Measurements from ENCODE around the gene IL20. TPM values are rescaled to one million over a fixed set of nuclear protein-coding genes. Genes with fewer than 3 reads are reported as not detected.

IL20 gene
- total RNA-seq, 3 donors from 2014 or later: not detected

DNA sequence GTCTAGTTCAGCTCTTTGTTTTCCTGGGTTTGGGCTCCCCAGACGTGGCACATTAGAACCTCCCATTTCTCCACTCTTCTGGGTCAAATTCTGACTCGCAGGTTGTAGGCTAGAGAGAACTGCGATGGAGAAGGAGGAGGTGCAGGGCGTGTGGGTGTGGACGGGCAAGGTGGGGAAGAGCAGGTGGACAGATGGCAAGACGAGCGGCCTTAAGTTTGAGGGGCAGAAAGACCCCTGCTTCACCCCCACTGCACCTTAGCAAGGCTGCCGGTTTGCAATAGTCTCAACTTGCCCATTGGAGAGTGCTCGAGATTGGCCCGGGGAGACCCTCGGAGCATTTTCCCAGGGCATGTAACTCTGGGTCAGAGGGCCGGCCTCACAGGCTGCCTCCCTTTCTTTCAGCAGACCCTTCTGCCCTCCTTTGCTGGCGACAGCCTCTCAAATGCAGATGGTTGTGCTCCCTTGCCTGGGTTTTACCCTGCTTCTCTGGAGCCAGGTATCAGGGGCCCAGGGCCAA is 33.5 kb downstream of the IL20 start:
- intact Hi-C loops (cut with DNase I, micrococcal nuclease): no loop called here
- H3K9me3 ChIP-seq: no peaks in the 10 kb centered on the region
- no peaks in the 10 kb centered on the region for H3K4me1 ChIP-seq (ENCODE audit: low read depth)
- TF ChIP-seq, protein P1, sequence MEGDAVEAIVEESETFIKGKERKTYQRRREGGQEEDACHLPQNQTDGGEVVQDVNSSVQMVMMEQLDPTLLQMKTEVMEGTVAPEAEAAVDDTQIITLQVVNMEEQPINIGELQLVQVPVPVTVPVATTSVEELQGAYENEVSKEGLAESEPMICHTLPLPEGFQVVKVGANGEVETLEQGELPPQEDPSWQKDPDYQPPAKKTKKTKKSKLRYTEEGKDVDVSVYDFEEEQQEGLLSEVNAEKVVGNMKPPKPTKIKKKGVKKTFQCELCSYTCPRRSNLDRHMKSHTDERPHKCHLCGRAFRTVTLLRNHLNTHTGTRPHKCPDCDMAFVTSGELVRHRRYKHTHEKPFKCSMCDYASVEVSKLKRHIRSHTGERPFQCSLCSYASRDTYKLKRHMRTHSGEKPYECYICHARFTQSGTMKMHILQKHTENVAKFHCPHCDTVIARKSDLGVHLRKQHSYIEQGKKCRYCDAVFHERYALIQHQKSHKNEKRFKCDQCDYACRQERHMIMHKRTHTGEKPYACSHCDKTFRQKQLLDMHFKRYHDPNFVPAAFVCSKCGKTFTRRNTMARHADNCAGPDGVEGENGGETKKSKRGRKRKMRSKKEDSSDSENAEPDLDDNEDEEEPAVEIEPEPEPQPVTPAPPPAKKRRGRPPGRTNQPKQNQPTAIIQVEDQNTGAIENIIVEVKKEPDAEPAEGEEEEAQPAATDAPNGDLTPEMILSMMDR (IDR thresholded peaks at IDR 0.05): no peak
- no peaks in the 10 kb centered on the region for H3K36me3 ChIP-seq (ENCODE audit: low read depth)
- ATAC-seq (no peak), DNase-seq (no peak)
- no peak overlapping the region for H3K4me3 ChIP-seq

DNA sequence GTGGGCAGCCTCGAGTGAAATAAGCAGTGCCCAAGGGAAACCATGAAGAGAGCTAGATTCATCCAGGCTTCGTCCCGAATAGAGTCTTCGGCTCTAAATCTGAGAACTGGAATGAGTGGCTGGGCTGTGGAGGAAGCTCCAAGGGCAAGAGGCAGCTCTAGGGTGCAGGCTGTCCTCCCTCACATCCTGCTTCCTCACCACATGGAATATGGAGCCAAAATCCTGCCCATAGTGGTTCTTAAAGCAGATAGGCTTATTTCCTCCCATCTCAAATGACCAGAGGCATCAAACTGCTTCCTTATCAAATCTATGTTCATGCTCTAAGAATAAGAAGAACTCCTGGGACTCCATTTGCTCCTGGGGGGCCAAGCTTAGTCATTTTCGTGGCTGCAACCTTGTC is 34.3 kb downstream of the IL20 start:
- no peaks in the 10 kb centered on the region for H3K4me1 ChIP-seq (ENCODE audit: low read depth)
- H3K4me3 ChIP-seq: no peak overlapping the region
- H3K9me3 ChIP-seq: no peaks in the 10 kb centered on the region
- intact Hi-C loops (cut with DNase I, micrococcal nuclease): no loop called here
- no peak for DNase-seq
- no peaks in the 10 kb centered on the region for H3K36me3 ChIP-seq (ENCODE audit: low read depth)
- no peak for ATAC-seq
- TF ChIP-seq, protein P1 (IDR thresholded peaks at IDR 0.05): no peak

DNA sequence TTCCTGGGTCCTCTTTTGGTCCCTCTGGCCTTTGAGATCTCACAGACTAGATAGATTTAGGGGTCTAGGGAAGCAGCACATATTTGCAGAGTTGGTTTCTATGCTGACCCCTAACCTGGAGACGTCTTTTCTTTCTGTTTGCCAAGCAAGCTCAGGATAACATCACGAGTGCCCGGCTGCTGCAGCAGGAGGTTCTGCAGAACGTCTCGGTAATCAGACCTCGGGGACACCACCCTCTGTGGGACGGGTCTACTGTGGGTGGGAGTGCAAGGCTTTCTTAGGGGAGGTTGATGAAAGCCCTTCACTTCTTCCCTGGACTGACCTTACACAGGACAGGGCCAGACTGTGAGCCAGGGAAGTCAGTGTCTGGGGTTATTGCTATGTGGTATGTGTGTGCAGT is 34.7 kb downstream of the IL20 start:
- no peak overlapping the region for H3K4me3 ChIP-seq
- DNase-seq (no peak), ATAC-seq (peak; percentile 8)
- intact Hi-C loops (cut with DNase I, micrococcal nuclease): no loop called here
- H3K36me3 ChIP-seq (ENCODE audit: low read depth): no peaks in the 10 kb centered on the region
- TF ChIP-seq, protein P1 (IDR thresholded peaks at IDR 0.05): no peak
- H3K4me1 ChIP-seq (ENCODE audit: low read depth): no peaks in the 10 kb centered on the region
- no peaks in the 10 kb centered on the region for H3K9me3 ChIP-seq

DNA sequence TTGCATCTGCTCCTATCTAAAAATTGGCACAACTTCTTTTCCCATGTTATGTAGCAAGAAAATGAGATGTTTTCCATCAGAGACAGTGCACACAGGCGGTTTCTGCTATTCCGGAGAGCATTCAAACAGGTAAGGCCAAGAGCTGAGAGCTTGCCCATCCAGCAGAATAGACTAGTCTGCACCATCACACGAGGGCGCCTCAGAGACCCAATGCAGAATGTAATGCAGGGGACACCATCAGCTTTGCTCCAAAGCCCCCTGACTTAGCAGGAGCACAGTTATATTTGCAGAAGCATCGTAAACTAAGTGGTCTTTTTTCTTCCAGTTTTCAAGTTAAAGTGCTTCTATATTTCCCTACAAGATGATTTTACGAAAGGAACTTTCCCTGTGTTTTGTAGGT is 36.5 kb downstream of the IL20 start:
- no peaks in the 10 kb centered on the region for H3K36me3 ChIP-seq (ENCODE audit: low read depth)
- TF ChIP-seq, protein P1 (IDR thresholded peaks at IDR 0.05): no peak
- intact Hi-C loops (cut with DNase I, micrococcal nuclease): no loop called here

DNA sequence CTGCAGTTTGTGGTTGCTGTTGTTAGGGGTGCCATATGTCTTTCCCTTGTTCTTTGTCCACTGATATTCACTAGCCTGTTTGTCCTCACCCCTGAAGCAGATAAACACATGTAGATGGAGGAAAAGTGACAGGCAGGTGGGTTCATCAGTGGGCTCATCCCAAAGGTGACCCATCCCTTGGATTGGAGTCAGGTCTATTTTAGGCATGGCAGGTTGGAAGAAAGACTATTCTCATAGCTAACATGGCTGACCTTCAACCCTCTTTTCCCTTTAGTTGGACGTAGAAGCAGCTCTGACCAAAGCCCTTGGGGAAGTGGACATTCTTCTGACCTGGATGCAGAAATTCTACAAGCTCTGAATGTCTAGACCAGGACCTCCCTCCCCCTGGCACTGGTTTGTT is 37.3 kb downstream of the IL20 start:
- Histone ChIP-seq H3K36me3 (ENCODE audit: low read depth) (no peaks in the 10 kb centered on the region), H3K4me3 (no peak overlapping the region), H3K4me1 (ENCODE audit: low read depth) (peaks cover 2% of the 10 kb centered on the region), H3K9me3 (no peaks in the 10 kb centered on the region)
- TF ChIP-seq, protein P1 (IDR thresholded peaks at IDR 0.05): no peak
- intact Hi-C loops (cut with DNase I, micrococcal nuclease): no loop called here
- DNase-seq: no peak
- ATAC-seq: no peak

More for the DNA sequence above, 36.5 kb downstream of the IL20 start:
- DNase-seq (no peak), ATAC-seq (no peak)
- Histone ChIP-seq H3K4me1 (ENCODE audit: low read depth) (peaks cover 2% of the 10 kb centered on the region), H3K9me3 (no peaks in the 10 kb centered on the region), H3K4me3 (no peak overlapping the region)

DNA sequence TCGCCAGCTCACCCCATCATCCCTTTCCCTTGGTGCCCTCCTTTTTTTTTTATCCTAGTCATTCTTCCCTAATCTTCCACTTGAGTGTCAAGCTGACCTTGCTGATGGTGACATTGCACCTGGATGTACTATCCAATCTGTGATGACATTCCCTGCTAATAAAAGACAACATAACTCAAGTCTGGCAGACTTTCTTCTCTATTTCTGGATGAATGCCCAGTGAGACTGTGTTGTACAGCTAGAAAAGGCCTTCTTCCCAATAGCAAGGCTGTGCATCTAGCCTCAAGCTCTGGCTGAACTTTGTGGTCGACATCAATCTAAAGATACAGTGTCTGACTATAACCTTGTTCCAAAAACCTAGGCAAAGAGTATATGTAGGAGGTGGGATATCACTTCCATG is 38.3 kb downstream of the IL20 start:
- ATAC-seq: no peak

More for the DNA sequence above, 38.3 kb downstream of the IL20 start:
- intact Hi-C loops (cut with DNase I, micrococcal nuclease): no loop called here
- no peak for DNase-seq
- Histone ChIP-seq H3K9me3 (no peaks in the 10 kb centered on the region), H3K4me3 (no peak overlapping the region), H3K4me1 (ENCODE audit: low read depth) (peaks cover 4% of the 10 kb centered on the region), H3K36me3 (ENCODE audit: low read depth) (no peaks in the 10 kb centered on the region)
- TF ChIP-seq, protein P1 (IDR thresholded peaks at IDR 0.05): no peak
